Neural progenitor cell (in vitro differentiated cells): ENCODE measurements around the gene F7.

ENCODE experiments used
- EZH2 ChIP-seq: fragments of 200-600 bp; sonication (generic); IDR thresholded peaks from 2 replicates; pipeline ENCODE4 v1.6.1; 2017; ENCODE audit warnings: antibody characterized with exemption, mild to moderate bottlenecking, moderate library complexity
- TF ChIP-seq, protein P1 (sequence below): fragments of 200-600 bp; sonication (generic); IDR thresholded peaks from 2 replicates; pipeline ENCODE4 v1.5.1; 2017; ENCODE audit warnings: antibody characterized with exemption, mild to moderate bottlenecking

GRCh38 chr13:113144255-113144629 lies 38.7 kb downstream of the F7 start:
- TF ChIP-seq, protein P1, sequence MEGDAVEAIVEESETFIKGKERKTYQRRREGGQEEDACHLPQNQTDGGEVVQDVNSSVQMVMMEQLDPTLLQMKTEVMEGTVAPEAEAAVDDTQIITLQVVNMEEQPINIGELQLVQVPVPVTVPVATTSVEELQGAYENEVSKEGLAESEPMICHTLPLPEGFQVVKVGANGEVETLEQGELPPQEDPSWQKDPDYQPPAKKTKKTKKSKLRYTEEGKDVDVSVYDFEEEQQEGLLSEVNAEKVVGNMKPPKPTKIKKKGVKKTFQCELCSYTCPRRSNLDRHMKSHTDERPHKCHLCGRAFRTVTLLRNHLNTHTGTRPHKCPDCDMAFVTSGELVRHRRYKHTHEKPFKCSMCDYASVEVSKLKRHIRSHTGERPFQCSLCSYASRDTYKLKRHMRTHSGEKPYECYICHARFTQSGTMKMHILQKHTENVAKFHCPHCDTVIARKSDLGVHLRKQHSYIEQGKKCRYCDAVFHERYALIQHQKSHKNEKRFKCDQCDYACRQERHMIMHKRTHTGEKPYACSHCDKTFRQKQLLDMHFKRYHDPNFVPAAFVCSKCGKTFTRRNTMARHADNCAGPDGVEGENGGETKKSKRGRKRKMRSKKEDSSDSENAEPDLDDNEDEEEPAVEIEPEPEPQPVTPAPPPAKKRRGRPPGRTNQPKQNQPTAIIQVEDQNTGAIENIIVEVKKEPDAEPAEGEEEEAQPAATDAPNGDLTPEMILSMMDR, result no peak
- no peak for TF ChIP-seq EZH2
